Measurements from ENCODE around the gene PSME1. TPM values are rescaled to one million over a fixed set of nuclear protein-coding genes. Genes with fewer than 3 reads are reported as not detected.

Gene PSME1
- total and polyA plus RNA-seq, 2 donors (not counting 3 experiments of a cell fraction or from before 2014, with no cell fraction given): 98.1 to 135 TPM

DNA sequence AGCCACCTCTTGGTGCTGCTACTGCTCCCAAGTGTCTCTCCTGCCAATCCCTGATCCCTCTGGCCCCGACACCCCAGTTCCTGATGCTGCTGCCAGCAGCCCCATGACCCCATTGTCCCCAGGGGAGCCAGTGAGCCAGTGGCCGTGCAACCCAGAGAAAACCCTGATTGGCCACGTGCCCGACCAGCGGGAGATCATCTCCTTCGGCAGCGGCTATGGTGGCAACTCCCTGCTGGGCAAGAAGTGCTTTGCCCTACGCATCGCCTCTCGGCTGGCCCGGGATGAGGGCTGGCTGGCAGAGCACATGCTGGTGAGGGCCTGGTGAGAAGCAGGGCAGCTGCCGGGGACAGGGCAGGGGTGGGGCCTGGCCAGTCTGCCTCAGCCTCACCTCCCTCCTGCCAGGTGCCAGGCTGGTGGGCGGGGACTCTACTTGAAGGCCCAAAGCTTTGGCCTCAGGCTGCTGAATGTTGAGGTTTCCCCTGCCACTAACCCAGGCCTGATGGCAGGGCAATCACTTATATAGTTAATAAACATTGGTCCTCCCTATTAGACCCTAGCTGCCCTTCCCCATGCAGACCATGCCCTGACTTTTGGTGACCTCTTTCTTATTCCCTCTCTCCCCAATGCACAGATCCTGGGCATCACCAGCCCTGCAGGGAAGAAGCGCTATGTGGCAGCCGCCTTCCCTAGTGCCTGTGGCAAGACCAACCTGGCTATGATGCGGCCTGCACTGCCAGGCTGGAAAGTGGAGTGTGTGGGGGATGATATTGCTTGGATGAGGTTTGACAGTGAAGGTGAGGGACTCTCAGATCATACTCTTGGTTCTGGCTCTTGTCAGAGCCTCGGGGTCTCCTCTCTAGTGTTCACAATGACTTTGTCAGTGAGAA is 36.8 kb upstream of the PSME1 start:
- Histone ChIP-seq H3K4me3 (replicated peaks in 1 of 3; ENCODE audit: insufficient read depth in 1 of 3, low read depth in 1 of 3, low read length in 3 of 3) (no peak overlapping the region), H3K36me3 (ENCODE audit: control insufficient read depth in 2 of 2, extremely low read depth in 1 of 2, insufficient read depth in 2 of 2, low read length in 2 of 2) (peaks cover 0 to 2% of the 10 kb centered on the region in 2 experiments), H3K27ac (ENCODE audit: insufficient read depth, low read depth, low read length) (no peak overlapping the region), H2AFZ (ENCODE audit: low read depth, low read length) (no peak overlapping the region), H3K27me3 (ENCODE audit: control insufficient read depth in 2 of 2, insufficient read depth in 2 of 2, low read length in 2 of 2) (no peaks in the 10 kb centered on the region), H3K9ac (replicated peaks; ENCODE audit: extremely low read depth, insufficient read depth, low read length) (no peak overlapping the region), H3K4me1 (ENCODE audit: control insufficient read depth, extremely low read depth, insufficient read depth, low read length) (peaks cover 9% of the 10 kb centered on the region), H3K9me1 (replicated peaks; ENCODE audit: control insufficient read depth, extremely low read depth, insufficient read depth, low read length) (no peaks in the 10 kb centered on the region), H3K9me3 (replicated peaks; ENCODE audit: control insufficient read depth, insufficient read depth, low read length) (no peaks in the 10 kb centered on the region), H3K79me2 (ENCODE audit: control insufficient read depth, insufficient read depth, low read length) (peaks cover 4% of the 10 kb centered on the region), H4K20me1 (replicated peaks; ENCODE audit: control insufficient read depth, extremely low read depth, insufficient read depth, low read length) (no peaks in the 10 kb centered on the region), H3K4me2 (ENCODE audit: insufficient read depth, low read length) (no peak overlapping the region)
- dilution Hi-C loops (cut with MboI; ENCODE audit: extremely low pct_ligation_motif_present, low sequenced_read_pairs) (no loop called here), intact Hi-C loops (cut with micrococcal nuclease) (no loop called here)
- TF ChIP-seq POLR2A (IDR thresholded peaks at IDR 0.05; ENCODE audit: low read depth, low read length) (no peak), JUN (IDR thresholded peaks at IDR 0.05; ENCODE audit: borderline replicate concordance, insufficient read depth, insufficient read length, low read depth) (no peak), MYC (IDR thresholded peaks at IDR 0.05; ENCODE audit: low read depth, low read length) (no peak), FOS (IDR thresholded peaks at IDR 0.05; ENCODE audit: borderline replicate concordance, insufficient read depth, low read length) (no peak), GATA2 (IDR thresholded peaks at IDR 0.05; ENCODE audit: insufficient read depth, insufficient read length, low read depth, low read length) (no peak), MAX (IDR thresholded peaks at IDR 0.05; ENCODE audit: insufficient read depth, insufficient read length) (no peak), EZH2 (IDR thresholded peaks at IDR 0.05; ENCODE audit: borderline replicate concordance, low read depth, low read length, severe bottlenecking) (no peak), POLR2AphosphoS5 (IDR thresholded peaks at IDR 0.05; ENCODE audit: insufficient read depth, low read depth, low read length) (no peak)
- TF ChIP-seq, protein P1, sequence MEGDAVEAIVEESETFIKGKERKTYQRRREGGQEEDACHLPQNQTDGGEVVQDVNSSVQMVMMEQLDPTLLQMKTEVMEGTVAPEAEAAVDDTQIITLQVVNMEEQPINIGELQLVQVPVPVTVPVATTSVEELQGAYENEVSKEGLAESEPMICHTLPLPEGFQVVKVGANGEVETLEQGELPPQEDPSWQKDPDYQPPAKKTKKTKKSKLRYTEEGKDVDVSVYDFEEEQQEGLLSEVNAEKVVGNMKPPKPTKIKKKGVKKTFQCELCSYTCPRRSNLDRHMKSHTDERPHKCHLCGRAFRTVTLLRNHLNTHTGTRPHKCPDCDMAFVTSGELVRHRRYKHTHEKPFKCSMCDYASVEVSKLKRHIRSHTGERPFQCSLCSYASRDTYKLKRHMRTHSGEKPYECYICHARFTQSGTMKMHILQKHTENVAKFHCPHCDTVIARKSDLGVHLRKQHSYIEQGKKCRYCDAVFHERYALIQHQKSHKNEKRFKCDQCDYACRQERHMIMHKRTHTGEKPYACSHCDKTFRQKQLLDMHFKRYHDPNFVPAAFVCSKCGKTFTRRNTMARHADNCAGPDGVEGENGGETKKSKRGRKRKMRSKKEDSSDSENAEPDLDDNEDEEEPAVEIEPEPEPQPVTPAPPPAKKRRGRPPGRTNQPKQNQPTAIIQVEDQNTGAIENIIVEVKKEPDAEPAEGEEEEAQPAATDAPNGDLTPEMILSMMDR (IDR thresholded peaks at IDR 0.05; ENCODE audit: extremely low read depth in 1 of 2, insufficient read depth in 1 of 2, low read depth in 1 of 2, low read length in 2 of 2): no peak
- no peak for DNase-seq (ENCODE audit: low read depth, low spot score)
- BruUV-seq (replicated peaks): no TSS peak
- POLR2A ChIA-PET: no interaction called here
- FAIRE-seq: no peak
- CTCF ChIA-PET: interaction anchor here (9.6 to 11.7 kb wide), 2 partner anchors 10 to 43 kb away, joined by 126 to 420 read pairs; no protein-coding TSS in a partner anchor

All from endothelial cell of umbilical vein (primary cell).